Measurements from ENCODE around the gene ATP9A. TPM values are rescaled to one million over a fixed set of nuclear protein-coding genes. Genes with fewer than 3 reads are reported as not detected.

Gene ATP9A
- polyA plus RNA-seq, 1 of the 3 experiments (the other 2 are of a cell fraction): 11.0 TPM

Other genes with a start within 250 kb of the ATP9A start
- 0.13 and 0.36 TPM in 2 replicates for gene NFATC2, start 225.7 kb downstream of the ATP9A start, polyA plus RNA-seq (2012; rRNA removed)
- gene SALL4, start 34.1 kb upstream of the ATP9A start, polyA plus RNA-seq (2012; rRNA removed): 0.82 and 1.2 TPM in 2 replicates